IMR-90 (cell line): ENCODE data around the gene TMEM131.

Experiments used
- CHD1 ChIP-seq: IDR thresholded peaks from 2 replicates; pipeline ENCODE4 v1.6.1; 2012; ENCODE audit warnings: low read depth, low read length, improper control_type of control experiment
- MXI1 ChIP-seq: IDR thresholded peaks from 2 replicates; pipeline ENCODE4 v1.6.1; 2012; ENCODE audit warnings: low read depth, mild to moderate bottlenecking, low read length, moderate library complexity, borderline replicate concordance
- POLR2A ChIP-seq: IDR thresholded peaks from 2 replicates; pipeline ENCODE4 v1.6.1; 2012; ENCODE audit warnings: mild to moderate bottlenecking, low read depth, low read length
- RAD21 ChIP-seq: IDR thresholded peaks from 2 replicates; pipeline ENCODE4 v1.6.1; 2012; ENCODE audit warnings: low read length, improper control_type of control experiment
- TF ChIP-seq, protein P1 (sequence below): conservative IDR thresholded peaks from 2 replicates; pipeline ENCODE4 v1.5.1; 2012; ENCODE audit warnings: mild to moderate bottlenecking, low read depth, low read length, improper control_type of control experiment

DNA sequence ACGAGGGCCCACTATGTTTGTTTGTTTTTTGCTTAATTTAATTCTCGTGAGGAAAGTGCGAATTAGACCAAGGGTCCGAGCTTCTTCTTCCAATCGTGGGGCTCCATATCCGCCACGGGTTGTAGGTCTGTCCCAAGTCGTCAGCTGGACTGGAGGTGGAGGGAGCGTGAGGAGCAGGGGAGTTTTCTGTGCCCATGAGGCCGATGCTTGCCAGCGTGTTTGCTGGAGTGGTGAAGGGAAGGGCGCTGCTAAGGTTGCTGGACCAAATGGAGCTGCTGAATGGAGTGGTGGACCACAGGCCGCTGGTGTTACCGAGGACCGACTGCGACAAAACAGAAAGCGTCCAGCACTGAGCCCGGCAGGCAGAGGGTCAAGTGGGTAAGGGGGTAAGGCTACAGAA lies 238.7 kb downstream of the TMEM131 start:
- TF ChIP-seq, protein P1, sequence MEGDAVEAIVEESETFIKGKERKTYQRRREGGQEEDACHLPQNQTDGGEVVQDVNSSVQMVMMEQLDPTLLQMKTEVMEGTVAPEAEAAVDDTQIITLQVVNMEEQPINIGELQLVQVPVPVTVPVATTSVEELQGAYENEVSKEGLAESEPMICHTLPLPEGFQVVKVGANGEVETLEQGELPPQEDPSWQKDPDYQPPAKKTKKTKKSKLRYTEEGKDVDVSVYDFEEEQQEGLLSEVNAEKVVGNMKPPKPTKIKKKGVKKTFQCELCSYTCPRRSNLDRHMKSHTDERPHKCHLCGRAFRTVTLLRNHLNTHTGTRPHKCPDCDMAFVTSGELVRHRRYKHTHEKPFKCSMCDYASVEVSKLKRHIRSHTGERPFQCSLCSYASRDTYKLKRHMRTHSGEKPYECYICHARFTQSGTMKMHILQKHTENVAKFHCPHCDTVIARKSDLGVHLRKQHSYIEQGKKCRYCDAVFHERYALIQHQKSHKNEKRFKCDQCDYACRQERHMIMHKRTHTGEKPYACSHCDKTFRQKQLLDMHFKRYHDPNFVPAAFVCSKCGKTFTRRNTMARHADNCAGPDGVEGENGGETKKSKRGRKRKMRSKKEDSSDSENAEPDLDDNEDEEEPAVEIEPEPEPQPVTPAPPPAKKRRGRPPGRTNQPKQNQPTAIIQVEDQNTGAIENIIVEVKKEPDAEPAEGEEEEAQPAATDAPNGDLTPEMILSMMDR: no peak
- no peak for TF ChIP-seq POLR2A
- no peak for TF ChIP-seq RAD21
- no peak for TF ChIP-seq CHD1
- no peak for TF ChIP-seq MXI1
